ENCODE data around the gene MMEL1.

DNA sequence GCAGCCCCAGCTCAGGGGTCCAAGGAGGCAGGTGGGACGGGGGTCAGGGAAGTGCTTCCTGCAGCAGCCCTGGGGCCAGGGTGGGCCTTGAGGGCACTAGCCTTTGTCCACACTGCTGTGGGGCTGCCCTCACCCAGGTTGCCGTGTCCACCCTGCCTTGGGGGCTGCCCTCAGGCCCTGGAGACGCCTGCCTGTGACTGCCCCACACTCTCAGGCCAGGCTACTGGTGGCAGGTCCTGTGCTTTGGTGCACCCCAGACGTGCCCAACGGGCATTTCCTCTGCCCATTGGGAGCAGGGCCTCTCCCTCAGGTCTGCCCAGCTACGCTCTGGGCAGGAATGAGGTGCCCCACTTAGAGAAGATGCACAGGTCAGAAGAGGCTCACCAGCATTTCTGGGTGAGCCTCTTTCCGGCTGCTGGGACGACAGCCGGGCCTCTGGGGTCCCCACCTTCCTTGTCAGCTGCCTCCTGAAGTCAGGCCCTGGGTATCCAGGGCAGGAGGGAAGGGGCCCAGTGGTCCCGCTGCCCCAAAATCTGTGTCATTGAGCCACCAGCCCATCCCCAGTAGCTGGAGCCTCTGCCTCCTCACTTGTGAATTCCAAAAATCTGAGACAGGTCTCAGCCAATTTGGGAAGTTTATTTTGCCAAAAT lies 2.7 kb upstream of the MMEL1 start:
- TF ChIP-seq POLR2A (IDR thresholded peaks at IDR 0.05) = no peak
- TF ChIP-seq, protein P1, sequence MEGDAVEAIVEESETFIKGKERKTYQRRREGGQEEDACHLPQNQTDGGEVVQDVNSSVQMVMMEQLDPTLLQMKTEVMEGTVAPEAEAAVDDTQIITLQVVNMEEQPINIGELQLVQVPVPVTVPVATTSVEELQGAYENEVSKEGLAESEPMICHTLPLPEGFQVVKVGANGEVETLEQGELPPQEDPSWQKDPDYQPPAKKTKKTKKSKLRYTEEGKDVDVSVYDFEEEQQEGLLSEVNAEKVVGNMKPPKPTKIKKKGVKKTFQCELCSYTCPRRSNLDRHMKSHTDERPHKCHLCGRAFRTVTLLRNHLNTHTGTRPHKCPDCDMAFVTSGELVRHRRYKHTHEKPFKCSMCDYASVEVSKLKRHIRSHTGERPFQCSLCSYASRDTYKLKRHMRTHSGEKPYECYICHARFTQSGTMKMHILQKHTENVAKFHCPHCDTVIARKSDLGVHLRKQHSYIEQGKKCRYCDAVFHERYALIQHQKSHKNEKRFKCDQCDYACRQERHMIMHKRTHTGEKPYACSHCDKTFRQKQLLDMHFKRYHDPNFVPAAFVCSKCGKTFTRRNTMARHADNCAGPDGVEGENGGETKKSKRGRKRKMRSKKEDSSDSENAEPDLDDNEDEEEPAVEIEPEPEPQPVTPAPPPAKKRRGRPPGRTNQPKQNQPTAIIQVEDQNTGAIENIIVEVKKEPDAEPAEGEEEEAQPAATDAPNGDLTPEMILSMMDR (IDR thresholded peaks at IDR 0.05) = no peak

Measured in body of pancreas (tissue), 4 donors.